Measurements from ENCODE around the gene POLR2F. TPM values are rescaled to one million over a fixed set of nuclear protein-coding genes. Genes with fewer than 3 reads are reported as not detected.
"Not testable (repeated sequence)": the region's sequence is repeated elsewhere in the genome, so short reads cannot be mapped to it uniquely, and the experiment has no call there.

The POLR2F gene
- total RNA-seq, 2 donors from 2014 or later: 53.2 to 62.1 TPM

- H3K27ac ChIP-seq: no peak overlapping the region
- H3K27me3 ChIP-seq: no peaks in the 10 kb centered on the region
- TF ChIP-seq CTCF (IDR thresholded peaks at IDR 0.05): no peak
- no peaks in the 10 kb centered on the region for H3K9me3 ChIP-seq
- no peaks in the 10 kb centered on the region for H3K4me1 ChIP-seq
- peaks cover 27% of the 10 kb centered on the region for H3K36me3 ChIP-seq
- no peak overlapping the region for H3K4me3 ChIP-seq
- no peak for DNase-seq (ENCODE audit: low spot score)
These were observed 11.4 kb upstream of the POLR2F start for GRCh38 chr22:37942133-37942532.

DNA sequence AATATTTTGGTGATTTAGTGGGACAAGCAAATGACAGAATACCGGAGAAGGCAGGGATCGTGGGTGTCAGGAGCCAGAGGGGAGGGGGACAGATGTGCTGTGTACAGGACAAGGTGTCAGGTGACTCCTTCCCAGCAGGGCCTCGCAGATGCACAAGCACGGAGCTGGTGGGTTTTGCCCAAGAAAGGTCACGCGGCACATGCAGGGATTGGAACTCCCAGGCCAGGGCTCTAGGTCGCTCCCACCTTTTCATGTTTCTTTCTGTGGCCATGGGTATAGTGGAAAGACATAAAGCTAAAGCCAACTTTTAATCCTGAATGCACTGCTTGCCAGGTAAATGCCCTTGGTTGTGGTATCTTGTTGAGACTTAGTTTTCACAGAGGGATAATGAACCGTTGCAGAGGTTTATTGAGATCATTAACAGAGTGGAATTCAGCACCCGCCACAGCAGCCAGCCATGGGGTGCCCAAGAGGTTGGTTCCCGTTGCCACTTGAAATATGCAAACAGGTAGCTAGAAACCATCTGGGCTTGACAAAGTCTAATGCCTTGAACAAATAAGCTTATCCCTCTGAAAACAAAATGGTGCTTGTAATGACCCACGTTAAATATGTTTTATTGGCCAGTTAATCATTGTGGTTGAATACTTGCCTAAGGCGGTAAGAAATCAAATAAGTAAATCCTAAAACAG, 10.2 kb upstream of the POLR2F start:
- Histone ChIP-seq H3K4me3 (no peak overlapping the region), H3K4me1 (no peaks in the 10 kb centered on the region), H3K36me3 (peaks cover 20% of the 10 kb centered on the region), H3K27ac (no peak overlapping the region), H3K27me3 (no peaks in the 10 kb centered on the region), H3K9me3 (no peaks in the 10 kb centered on the region)
- no peak for DNase-seq (ENCODE audit: low spot score)
- no peak for TF ChIP-seq CTCF (IDR thresholded peaks at IDR 0.05)

DNA sequence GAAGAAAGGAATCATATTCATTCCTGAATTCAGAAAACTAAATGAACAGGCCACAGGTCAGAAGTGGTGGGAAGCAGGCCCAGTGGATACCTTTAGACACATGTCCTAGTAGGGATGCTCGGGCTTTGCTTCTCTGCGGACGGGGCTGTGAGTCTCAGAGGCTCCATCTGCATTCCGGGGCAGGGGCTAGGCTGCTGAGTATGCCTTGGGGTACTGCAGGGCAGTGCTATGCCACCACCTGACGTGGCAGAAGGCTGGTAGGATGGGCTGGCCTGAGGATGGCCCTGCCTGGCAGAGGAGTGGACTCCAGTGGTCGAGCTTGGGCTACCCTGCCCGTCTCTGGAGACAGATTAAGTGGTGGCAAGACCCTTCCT, 9.7 kb upstream of the POLR2F start:
- no peaks in the 10 kb centered on the region for H3K4me1 ChIP-seq
- no peaks in the 10 kb centered on the region for H3K27me3 ChIP-seq
- H3K36me3 ChIP-seq: peaks cover 20% of the 10 kb centered on the region
- TF ChIP-seq CTCF (IDR thresholded peaks at IDR 0.05): no peak
- no peak for DNase-seq (ENCODE audit: low spot score)
- no peak overlapping the region for H3K4me3 ChIP-seq
- no peak overlapping the region for H3K27ac ChIP-seq
- no peaks in the 10 kb centered on the region for H3K9me3 ChIP-seq

- H3K36me3 ChIP-seq: peaks cover 20% of the 10 kb centered on the region
These were observed 9.1 kb upstream of the POLR2F start for GRCh38 chr22:37944423-37944822.

GRCh38 chr22:37947142-37947795, 6.2 kb upstream of the POLR2F start:
- H3K27me3 ChIP-seq; DNase-seq (ENCODE audit: low spot score); H3K9me3 ChIP-seq; H3K4me1 ChIP-seq; H3K27ac ChIP-seq; H3K4me3 ChIP-seq; H3K36me3 ChIP-seq: not testable (repeated sequence)

More at GRCh38 chr22:37944423-37944822, 9.1 kb upstream of the POLR2F start:
- not testable (repeated sequence) for H3K27ac ChIP-seq; H3K4me3 ChIP-seq; DNase-seq (ENCODE audit: low spot score); H3K9me3 ChIP-seq; H3K4me1 ChIP-seq; H3K27me3 ChIP-seq

GRCh38 chr22:37951305-37951704, 2.2 kb upstream of the POLR2F start:
- Histone ChIP-seq H3K9me3 (no peaks in the 10 kb centered on the region), H3K4me1 (peaks cover 0 to 21% of the 10 kb centered on the region in 2 donors), H3K27ac (no peak overlapping the region), H3K36me3 (peaks cover under 1% of the 10 kb centered on the region), H3K27me3 (no peaks in the 10 kb centered on the region), H3K4me3 (no peak overlapping the region)
- no peak for DNase-seq (ENCODE audit: low spot score)
- no peak for TF ChIP-seq CTCF (IDR thresholded peaks at IDR 0.05)

- H3K27ac ChIP-seq; DNase-seq (ENCODE audit: low spot score): not testable (repeated sequence)
These were observed 870 bp upstream of the POLR2F start for GRCh38 chr22:37952629-37953028.

More at GRCh38 chr22:37952629-37953028, 870 bp upstream of the POLR2F start:
- H3K27me3 ChIP-seq, H3K9me3 ChIP-seq: not testable (repeated sequence)
- peak overlapping the region; percentile 91 for H3K4me3 ChIP-seq
- H3K4me1 ChIP-seq: peaks cover 0 to 21% of the 10 kb centered on the region in 2 donors
- peaks cover 13% of the 10 kb centered on the region for H3K36me3 ChIP-seq
